GM19455 (cell line): ENCODE data around the gene ZBTB49.

ENCODE experiments used
- ATAC-seq: cut with Tn5 transposase; IDR thresholded peaks from one replicate; pipeline ENCODE4 v1.9.1; 2021; ENCODE audit not compliant: unreplicated experiment

The ZBTB49 gene

GRCh38 chr4:4281787-4282186 lies 8.3 kb upstream of the ZBTB49 start:
- no peak for ATAC-seq

GRCh38 chr4:4284827-4285618 lies 5.0 kb upstream of the ZBTB49 start:
- no peak for ATAC-seq

- no peak for ATAC-seq
These were observed 2.0 kb upstream of the ZBTB49 start for GRCh38 chr4:4288098-4288497.

GRCh38 chr4:4289055-4289454 lies 996 bp upstream of the ZBTB49 start:
- ATAC-seq, result no peak

- ATAC-seq, result peak; percentile 30
These were observed 482 bp upstream of the ZBTB49 start for GRCh38 chr4:4289597-4289940.

- ATAC-seq, result no peak
These were observed 3.2 kb downstream of the ZBTB49 start for GRCh38 chr4:4293279-4293678.

- no peak for ATAC-seq
These were observed 6.3 kb downstream of the ZBTB49 start for GRCh38 chr4:4296283-4296846.

GRCh38 chr4:4299006-4299405 lies 9.0 kb downstream of the ZBTB49 start:
- ATAC-seq, result no peak

- no peak for ATAC-seq
These were observed 11.9 kb downstream of the ZBTB49 start for GRCh38 chr4:4302001-4302400.

- ATAC-seq, result no peak
These were observed 12.4 kb downstream of the ZBTB49 start for GRCh38 chr4:4302416-4302815.

- ATAC-seq, result no peak
These were observed 16.9 kb downstream of the ZBTB49 start for GRCh38 chr4:4306920-4307319.

- no peak for ATAC-seq
These were observed 18.9 kb downstream of the ZBTB49 start for GRCh38 chr4:4308800-4309441.

GRCh38 chr4:4311193-4311592 lies 21.1 kb downstream of the ZBTB49 start:
- peak; percentile 59 for ATAC-seq

- ATAC-seq, result no peak
These were observed 25.6 kb downstream of the ZBTB49 start for GRCh38 chr4:4315461-4316149.

- no peak for ATAC-seq
These were observed 26.1 kb downstream of the ZBTB49 start for GRCh38 chr4:4316150-4316495.

GRCh38 chr4:4317496-4318232 lies 27.6 kb downstream of the ZBTB49 start:
- no peak for ATAC-seq

- ATAC-seq, result no peak
These were observed 30.5 kb downstream of the ZBTB49 start for GRCh38 chr4:4320528-4320927.

- ATAC-seq, result no peak
These were observed 31.1 kb downstream of the ZBTB49 start for GRCh38 chr4:4320951-4321714.

- no peak for ATAC-seq
These were observed 32.1 kb downstream of the ZBTB49 start for GRCh38 chr4:4321951-4322688.
